OCI-LY7 (cell line): Measurements from ENCODE around the gene DRC7. TPM values are rescaled to one million over a fixed set of nuclear protein-coding genes. Genes with fewer than 3 reads are reported as not detected.

ENCODE experiments used
- BruUV-seq: library from RNA; stranded (reverse); fragments of 400-500 nt; replicated peaks from 2 replicates; lab custom pipeline; 2021; lab: Mats Ljungman, UMichigan
- CTCF ChIA-PET: fragments of 300-600 bp; sonication (Branson Sonifier 250); formaldehyde crosslinking; loops from one replicate; lab custom pipeline; 2022; ENCODE audit warnings: antibody characterized with exemption; ENCODE audit not compliant: unreplicated experiment; lab: Charles Lee
- POLR2A ChIA-PET: fragments of 300-600 bp; sonication (Branson Sonifier 250); formaldehyde crosslinking; loops from one replicate; lab custom pipeline; 2022; ENCODE audit warnings: antibody characterized with exemption; lab: Charles Lee
- DNase-seq: peaks from one replicate; pipeline ENCODE4 v3.0.0-alpha.2; 2015; ENCODE audit warnings: low spot score
- H2AFZ ChIP-seq: fragments of 200-600 bp; sonication (generic), shearing (Covaris generic); 2 replicates; pipeline ENCODE4 v1.6.1; 2014; ENCODE audit warnings: mild to moderate bottlenecking, antibody characterized with exemption, low read length, moderate library complexity
- H3K27ac ChIP-seq: fragments of 200-600 bp; sonication (generic); 2 replicates; pipeline ENCODE4 v1.5.1; 2014; ENCODE audit warnings: mixed run types, low read depth, mild to moderate bottlenecking, moderate library complexity, low read length, inconsistent platforms; ENCODE audit not compliant: poor library complexity, severe bottlenecking
- H3K36me3 ChIP-seq: fragments of 200-600 bp; sonication (generic); 2 replicates; pipeline ENCODE4 v1.6.1; 2014; ENCODE audit warnings: mild to moderate bottlenecking, antibody characterized with exemption, low read length, moderate library complexity, mixed read lengths; ENCODE audit not compliant: insufficient read depth
- H3K4me1 ChIP-seq: fragments of 200-600 bp; sonication (generic); 2 replicates; pipeline ENCODE4 v1.5.1; 2014; ENCODE audit warnings: mild to moderate bottlenecking, low read length; ENCODE audit not compliant: insufficient read depth, poor library complexity, severe bottlenecking
- H3K4me2 ChIP-seq: fragments of 200-600 bp; sonication (generic); 2 replicates; pipeline ENCODE4 v1.6.1; 2014; ENCODE audit warnings: mild to moderate bottlenecking, low read length
- H3K4me3 ChIP-seq: fragments of 200-600 bp; sonication (generic); 2 replicates; pipeline ENCODE4 v1.5.1; 2014; ENCODE audit warnings: mild to moderate bottlenecking, low read depth, low read length; ENCODE audit not compliant: poor library complexity, severe bottlenecking
- H3K79me2 ChIP-seq: fragments of 200-600 bp; sonication (generic); 2 replicates; pipeline ENCODE4 v1.6.1; 2016; ENCODE audit warnings: low read depth, mild to moderate bottlenecking, low read length, moderate library complexity, mixed read lengths; ENCODE audit not compliant: insufficient read depth
- H3K9me2 ChIP-seq: fragments of 200-600 bp; sonication (generic); 2 replicates; pipeline ENCODE4 v1.6.1; 2016; ENCODE audit warnings: mild to moderate bottlenecking, low read length, mixed read lengths; ENCODE audit not compliant: insufficient read depth
- H3K9me3 ChIP-seq: fragments of 200-600 bp; sonication (generic); 2 replicates; pipeline ENCODE4 v1.6.1; 2014; ENCODE audit warnings: mild to moderate bottlenecking, mixed run types, low read length, mixed read lengths
- H4K20me1 ChIP-seq: fragments of 200-600 bp; sonication (generic); 2 replicates; pipeline ENCODE4 v1.6.1; 2014; ENCODE audit warnings: mild to moderate bottlenecking, antibody characterized with exemption, low read length, moderate library complexity, mixed read lengths; ENCODE audit not compliant: insufficient read depth
- CTCF ChIP-seq: fragments of 200-600 bp; sonication (generic); conservative IDR thresholded peaks from 2 replicates; pipeline ENCODE4 v1.5.1; 2014; ENCODE audit warnings: mild to moderate bottlenecking, antibody characterized with exemption, low read length, moderate library complexity, mixed read lengths
- EZH2phosphoT487 ChIP-seq: fragments of 200-600 bp; sonication (generic); IDR thresholded peaks from 2 replicates; pipeline ENCODE4 v1.6.1; 2018; ENCODE audit warnings: low read depth, borderline replicate concordance, mild to moderate bottlenecking, mixed run types, antibody characterized with exemption, low read length, moderate library complexity, mixed read lengths
- intact Hi-C: fragments of 100-400 bp; cut with micrococcal nuclease; formaldehyde crosslinking; loops from one replicate; pipeline ENCODE4 v1.10.0; 2022; ENCODE audit not compliant: unreplicated experiment
- total RNA-seq, 2 experiments: library from RNA; depleted of rRNA in 1 of 2; stranded (reverse); fragments of >200 nt in 1 of 2; shearing (Covaris generic) in 1 of 2; gene quantifications; 2 replicates each; pipeline ENCODE4 v1.2.3, GENCODE V29; 2014 to 2022

Gene DRC7
- total RNA-seq, 2 experiments from 2014 or later, result 0.44 to 0.46 TPM

GRCh38 chr16:57647136-57647875 lies 47.3 kb upstream of the DRC7 start:
- Histone ChIP-seq H3K9me3 (no peaks in the 10 kb centered on the region), H2AFZ (no peak overlapping the region), H3K4me1 (no peaks in the 10 kb centered on the region), H3K9me2 (no peaks in the 10 kb centered on the region), H3K4me3 (no peak overlapping the region), H3K4me2 (no peak overlapping the region), H3K79me2 (no peaks in the 10 kb centered on the region), H4K20me1 (peaks cover 4% of the 10 kb centered on the region; the same call in 1 of the 2 replicates), H3K27ac (no peak overlapping the region), H3K36me3 (no peaks in the 10 kb centered on the region)
- ChIA-PET POLR2A (no interaction called here), CTCF (interaction anchor here (1.9 kb wide), 1 partner anchor 37 kb away, joined by 4 read pairs; no protein-coding TSS in a partner anchor)
- BruUV-seq, result no TSS peak
- TF ChIP-seq CTCF (no peak), EZH2phosphoT487 (no peak)
- intact Hi-C loops, result loop anchor here (10.0 kb wide), 1 partner anchor 233 kb away; no protein-coding TSS in a partner anchor
- no peak for DNase-seq

DNA sequence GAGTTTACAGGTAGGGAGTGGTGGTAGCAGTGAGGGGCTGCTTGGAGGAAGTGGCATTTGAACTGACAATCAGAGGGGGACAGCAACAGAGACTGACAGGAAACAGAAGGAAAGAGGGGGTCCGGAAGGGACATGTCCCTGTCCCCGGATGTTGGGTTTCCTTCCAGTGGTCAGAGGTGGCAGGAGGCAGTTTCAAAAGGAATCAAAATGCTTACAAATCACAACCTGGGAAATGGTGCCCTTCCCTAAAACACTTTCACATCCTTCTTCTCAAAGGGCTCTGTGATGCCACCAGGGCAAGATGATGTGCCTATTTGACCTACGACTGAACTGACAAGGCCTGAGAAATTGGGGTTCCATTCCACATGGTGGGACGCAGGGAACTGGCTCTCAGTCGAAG lies 46.5 kb upstream of the DRC7 start:
- H4K20me1 ChIP-seq, result peaks cover 4% of the 10 kb centered on the region; the same call in 1 of the 2 replicates
- no TSS peak for BruUV-seq
- H3K4me3 ChIP-seq, result no peak overlapping the region
- H3K4me2 ChIP-seq, result no peak overlapping the region
- no peaks in the 10 kb centered on the region for H3K79me2 ChIP-seq
- no peaks in the 10 kb centered on the region for H3K9me2 ChIP-seq
- H3K4me1 ChIP-seq, result no peaks in the 10 kb centered on the region
- ChIA-PET CTCF (interaction anchor here (1.9 kb wide), 1 partner anchor 38 kb away, joined by 4 read pairs; no protein-coding TSS in a partner anchor), POLR2A (no interaction called here)
- TF ChIP-seq CTCF, result no peak
- no peak for TF ChIP-seq EZH2phosphoT487
- no peak overlapping the region for H2AFZ ChIP-seq
- no peaks in the 10 kb centered on the region for H3K9me3 ChIP-seq
- intact Hi-C loops, result loop anchor here (2.0 to 10.0 kb wide), 2 partner anchors 47 to 233 kb away; no protein-coding TSS in a partner anchor
- H3K27ac ChIP-seq, result no peak overlapping the region
- no peak for DNase-seq
- no peaks in the 10 kb centered on the region for H3K36me3 ChIP-seq
